ENCODE measurements around the gene OR1D2.
"Not testable (repeated sequence)": the region's sequence is repeated elsewhere in the genome, so short reads cannot be mapped to it uniquely, and the experiment has no call there.

OR1D2 gene, protein sequence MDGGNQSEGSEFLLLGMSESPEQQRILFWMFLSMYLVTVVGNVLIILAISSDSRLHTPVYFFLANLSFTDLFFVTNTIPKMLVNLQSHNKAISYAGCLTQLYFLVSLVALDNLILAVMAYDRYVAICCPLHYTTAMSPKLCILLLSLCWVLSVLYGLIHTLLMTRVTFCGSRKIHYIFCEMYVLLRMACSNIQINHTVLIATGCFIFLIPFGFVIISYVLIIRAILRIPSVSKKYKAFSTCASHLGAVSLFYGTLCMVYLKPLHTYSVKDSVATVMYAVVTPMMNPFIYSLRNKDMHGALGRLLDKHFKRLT

DNA sequence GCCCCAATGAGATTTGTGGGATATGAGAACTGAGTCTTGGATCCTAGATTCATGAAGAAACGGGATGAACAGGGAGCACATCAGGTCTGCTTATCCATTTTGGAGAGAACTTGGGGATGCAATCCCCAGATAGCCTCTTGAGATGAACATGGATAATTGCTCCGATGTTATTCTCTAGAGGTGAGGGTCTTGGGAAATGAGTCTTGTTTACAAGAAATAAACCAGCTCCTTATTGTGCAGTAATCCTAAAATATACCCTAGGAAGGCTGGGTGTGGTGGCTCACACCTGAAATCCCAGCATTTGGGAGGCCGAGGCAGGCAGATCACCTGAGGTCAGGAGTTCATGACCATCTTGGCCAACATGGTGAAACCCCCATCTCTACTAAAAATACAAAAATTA, at the start of gene OR1D2:
Gene OR1D2 (minus strand): TSS at position 101 of the 400 bp plus-strand sequence. CDS start 11,426 bp downstream, outside the sequence.
- no peak for DNase-seq

DNA sequence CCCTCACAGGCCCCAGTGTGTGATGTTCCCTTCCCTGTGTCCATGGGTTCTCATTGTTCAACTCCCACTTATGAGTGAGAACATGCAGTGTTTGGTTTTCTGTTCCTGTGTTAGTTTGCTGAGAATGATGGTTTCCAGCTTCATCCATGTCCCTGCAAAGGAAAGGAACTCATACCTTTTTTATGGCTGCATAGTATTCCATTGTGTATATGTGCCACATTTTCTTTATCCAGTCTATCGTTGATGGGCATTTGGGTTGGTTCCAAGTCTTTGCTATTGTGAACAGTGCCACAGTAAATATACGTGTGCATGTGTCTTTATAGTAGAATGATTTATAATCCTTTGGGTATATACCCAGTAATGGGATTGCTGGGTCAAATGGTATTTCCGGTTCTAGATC, 33.3 kb upstream of the OR1D2 start:
- DNase-seq, result not testable (repeated sequence)

DNA sequence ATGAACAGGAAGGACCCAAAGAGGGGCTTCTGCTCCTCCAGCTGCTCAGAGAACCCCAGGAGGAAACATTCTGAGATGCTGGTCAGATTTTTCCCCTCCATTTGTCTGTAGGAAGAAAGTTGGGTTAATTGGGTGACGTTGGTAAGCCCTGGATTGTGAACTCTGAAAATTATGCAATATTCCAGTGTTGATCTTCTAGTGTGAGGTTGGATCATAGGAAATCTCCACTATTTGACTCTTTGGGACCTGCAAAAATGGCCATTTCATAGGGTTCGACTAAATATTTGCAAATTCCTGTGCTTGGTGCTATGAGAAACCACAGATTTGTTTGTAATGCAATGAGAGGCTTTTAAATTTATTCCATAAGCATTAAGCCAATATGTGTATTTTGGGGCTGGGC, 23.2 kb upstream of the OR1D2 start, which contains the start of gene OR1G1:
Gene OR1G1 (minus strand): TSS at position 101 of the 400 bp plus-strand sequence. CDS start 0 bp downstream, at position 101.
- no peak for DNase-seq

DNA sequence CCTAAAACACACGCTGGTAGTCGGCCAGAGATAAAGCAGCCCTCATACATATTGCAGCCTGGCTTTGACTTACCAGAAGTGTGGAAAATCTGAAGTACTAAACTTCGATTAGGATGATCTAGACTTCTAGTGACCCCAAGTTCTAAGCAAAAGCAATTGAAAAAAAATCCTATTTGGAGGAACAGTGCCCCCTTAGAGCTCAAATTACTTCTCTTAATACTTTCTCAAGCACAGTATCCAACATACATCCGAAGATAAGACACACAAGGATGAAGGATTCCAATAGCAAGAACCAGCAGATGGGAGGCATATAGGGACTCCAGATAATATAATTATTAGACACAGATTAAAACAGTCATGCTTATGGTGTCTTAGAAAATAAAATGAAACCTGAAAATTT, 30.4 kb downstream of the OR1D2 start:
- not testable (repeated sequence) for DNase-seq

DNA sequence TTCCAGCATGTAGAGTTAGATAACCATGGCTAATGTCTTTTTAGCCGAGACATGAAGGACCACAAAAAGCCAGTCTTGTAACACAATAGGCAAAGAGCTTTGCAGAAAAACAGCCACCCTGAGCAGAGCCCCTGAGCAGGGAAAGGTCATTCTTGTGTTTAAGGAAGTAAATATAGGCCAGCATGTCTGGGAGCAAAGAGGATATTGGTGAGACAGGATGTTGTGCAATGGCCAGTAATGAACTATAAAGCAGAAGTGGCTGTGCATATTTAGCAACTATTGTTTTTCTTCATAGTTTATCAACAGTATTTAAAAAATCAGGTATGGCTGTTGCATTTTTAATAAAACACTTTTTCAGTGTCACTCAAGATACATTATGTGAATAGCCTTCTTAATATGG, 39.0 kb downstream of the OR1D2 start:
- DNase-seq, result not testable (repeated sequence)

DNA sequence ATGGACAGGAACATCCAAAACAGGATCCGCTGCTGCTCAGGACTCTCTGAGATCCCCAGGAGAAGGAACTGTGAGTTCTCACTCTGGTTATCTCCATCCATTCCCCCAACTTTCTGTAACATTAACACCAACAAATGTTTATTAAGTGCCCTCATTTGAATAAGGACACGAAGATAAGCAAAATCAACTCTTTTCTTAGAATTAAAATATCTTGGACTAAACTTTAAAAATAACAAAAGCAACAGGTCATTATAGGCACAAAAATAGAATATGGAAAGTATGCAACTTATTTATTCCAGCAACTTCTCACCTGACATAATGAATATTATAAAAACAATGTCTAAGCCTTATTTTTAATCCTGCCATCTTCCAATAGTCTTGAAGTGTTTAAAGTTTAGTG, 40.7 kb downstream of the OR1D2 start, which contains the start of gene OR1D5:
Gene OR1D5 (minus strand): TSS at position 101 of the 400 bp plus-strand sequence. CDS start 0 bp downstream, at position 101.
- not testable (repeated sequence) for DNase-seq

DNA sequence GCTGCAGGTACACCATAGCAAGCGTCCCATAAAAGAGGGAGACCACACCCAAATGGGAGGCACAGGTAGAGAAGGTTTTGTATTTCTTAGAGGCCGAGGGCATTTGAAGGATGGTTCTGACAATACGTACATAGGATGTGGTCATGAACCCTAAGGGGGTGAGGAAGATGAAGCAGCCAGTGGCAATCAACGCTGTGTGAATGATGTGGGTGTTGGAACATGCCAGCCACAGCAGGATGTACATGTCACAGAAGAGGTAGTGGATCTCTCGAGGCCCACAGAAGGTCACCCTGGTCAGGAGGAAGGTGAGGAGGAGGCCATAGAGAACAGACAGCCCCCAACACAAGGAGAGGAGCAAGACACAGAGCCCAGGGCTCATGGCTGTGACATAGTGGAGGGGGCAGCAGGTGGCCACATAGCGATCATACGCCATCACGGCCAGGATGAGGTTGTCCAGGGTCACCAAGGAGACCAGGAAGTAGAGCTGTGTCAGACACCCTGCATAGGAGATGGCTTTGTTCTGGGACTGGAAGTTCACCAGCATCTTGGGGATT, 41.3 kb downstream of the OR1D2 start:
- DNase-seq, result not testable (repeated sequence)

DNA sequence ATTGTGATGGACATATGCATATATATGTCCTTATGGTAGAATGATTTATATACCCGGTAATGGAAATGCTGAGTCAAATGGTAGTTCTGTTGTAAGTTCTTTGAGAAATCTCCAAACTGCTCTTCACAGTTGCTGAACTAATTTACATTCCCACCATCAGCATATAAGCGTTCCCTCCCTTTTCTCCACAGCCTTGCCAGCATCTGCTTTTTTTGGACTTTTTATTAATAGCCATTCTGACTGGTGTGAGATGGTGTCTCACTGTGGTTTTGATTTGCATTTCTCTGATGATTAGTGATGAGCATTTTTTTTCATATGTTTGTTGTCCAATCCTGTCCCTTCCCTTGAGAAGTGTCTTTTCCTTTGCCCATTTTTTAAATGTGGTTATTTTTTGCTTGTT, 49.4 kb downstream of the OR1D2 start:
- not testable (repeated sequence) for DNase-seq

DNA sequence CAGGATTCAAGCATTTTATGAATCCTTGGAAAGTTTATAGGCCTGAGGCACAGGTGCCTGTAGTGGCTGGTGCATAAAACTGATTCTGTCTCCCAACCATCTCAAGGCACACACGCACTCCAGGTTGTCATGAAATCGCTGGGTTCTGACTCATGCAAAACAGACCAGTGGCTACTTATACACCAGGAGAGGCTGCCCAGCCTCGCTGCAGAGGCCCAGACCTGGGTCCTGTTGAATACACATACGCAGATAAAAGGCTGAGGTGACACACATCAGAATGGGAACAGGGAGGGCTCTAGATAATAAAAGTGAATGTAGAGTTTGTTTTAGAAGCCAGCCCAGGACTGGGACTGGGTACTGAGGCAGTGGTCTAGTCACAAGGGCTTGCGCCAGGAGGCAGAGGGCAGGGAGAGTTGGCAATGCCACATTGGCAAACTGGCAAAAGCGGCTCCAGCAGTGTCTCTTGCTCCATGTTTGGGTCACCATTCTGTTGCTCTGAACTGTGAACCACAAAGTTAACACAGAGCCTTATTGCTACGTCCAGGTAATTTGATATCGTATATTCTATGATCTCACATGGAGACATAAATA, 54.4 kb downstream of the OR1D2 start:
- DNase-seq, result no peak

DNA sequence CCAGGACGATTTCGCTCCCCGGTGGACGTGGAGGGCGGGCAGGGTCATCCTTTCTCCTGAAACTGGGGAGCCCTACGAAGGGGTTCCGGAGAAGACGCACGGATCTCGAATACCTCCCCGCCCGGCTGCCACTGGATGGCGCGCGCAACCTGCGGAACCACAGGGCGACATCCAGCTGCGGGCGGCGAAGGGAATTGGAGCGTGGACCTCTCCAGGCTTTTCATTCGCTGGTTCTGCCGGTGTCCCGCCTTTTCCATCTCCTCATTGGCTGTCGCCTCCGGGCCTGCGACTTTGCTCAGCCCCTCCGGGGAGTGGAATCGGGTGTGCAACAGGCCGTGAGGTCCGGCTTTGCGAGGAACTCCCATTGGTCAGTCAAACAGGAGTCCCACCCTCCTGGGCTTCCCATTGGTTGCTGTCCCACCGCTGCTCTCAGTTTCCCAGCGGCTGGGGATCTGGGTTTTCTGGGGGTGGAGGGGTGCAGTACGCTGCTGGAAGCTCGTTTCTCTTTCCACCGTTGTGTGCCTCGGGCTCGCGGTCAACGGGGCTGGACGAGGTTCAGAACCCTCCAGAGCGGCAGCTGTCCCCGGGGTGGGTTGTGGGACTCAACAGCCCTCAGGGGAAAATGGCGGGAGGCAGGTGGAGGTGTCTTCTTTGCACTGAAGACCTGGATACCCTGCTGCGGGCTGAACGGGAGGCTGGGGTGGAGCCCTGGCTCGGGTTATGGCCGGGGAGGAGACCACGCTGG, 55.3 kb downstream of the OR1D2 start:
- DNase-seq, result peak; percentile 89

DNA sequence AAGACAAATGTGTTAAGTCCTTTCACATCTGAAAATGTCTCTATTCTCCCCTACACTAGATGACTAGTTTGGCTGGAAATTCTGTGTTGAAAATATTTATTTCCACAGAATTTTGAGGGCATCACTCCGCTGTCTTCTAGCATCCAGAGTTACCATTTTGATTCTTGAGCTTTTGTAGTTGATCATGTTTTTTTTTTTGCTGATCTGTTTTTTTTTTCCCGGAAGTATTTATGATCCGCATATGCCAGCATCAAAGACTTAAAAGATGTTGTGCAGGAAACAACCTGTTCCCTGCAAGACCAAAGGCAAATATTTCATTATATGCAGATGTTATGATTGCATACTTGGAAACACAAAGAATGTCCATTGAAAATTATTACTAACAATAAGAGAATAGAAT, 57.5 kb downstream of the OR1D2 start:
- DNase-seq, result no peak

DNA sequence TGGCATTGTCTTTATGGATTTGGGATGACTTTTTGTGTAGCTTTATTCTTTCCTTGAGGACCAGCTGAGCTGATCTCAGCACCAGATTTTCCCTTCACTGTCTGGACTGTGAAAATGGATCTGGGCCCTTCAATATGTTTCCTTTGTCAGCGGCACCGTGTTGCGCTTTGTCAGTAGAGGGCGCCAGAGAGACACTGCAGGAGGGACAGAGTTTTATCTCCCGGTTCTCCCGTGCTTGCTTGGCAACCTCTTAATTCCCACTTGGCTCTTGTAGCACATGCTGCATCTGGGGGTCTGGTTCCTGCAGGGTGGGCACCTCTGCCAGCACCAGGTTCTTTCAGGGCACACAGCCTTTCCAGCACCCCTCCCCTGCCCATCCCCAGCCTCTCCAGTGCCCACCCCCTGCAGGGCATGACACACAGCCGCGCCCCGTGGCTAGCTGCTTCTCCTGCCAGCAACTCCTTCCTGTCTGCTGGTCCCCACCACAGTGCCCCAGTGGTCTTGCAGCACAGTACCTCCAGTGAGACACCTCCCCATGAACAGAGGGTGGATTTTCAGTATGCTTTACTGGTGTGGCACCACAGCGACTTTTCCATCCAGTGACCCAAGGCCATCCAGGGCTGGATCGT, 60.4 kb downstream of the OR1D2 start:
- DNase-seq, result no peak

DNA sequence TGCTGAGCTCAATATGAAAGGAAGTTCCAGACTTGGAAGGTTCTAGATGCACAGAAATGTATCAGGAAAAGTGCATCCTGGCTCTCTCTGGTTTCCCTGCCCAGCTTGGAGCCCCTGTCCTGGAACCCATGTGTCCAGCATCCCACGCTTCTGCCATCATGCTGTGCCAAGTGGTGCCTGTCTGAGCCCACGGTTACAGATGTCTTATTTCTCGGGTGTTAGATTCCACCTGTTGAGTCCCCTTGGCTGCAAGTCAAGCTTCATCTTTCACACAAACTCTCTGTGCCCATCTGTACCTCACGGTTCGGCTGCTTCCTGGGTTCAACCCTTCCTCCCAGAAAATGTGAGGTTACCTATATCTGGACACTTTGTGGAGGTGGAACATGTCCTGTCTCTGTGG, 63.3 kb downstream of the OR1D2 start:
- DNase-seq, result no peak

DNA sequence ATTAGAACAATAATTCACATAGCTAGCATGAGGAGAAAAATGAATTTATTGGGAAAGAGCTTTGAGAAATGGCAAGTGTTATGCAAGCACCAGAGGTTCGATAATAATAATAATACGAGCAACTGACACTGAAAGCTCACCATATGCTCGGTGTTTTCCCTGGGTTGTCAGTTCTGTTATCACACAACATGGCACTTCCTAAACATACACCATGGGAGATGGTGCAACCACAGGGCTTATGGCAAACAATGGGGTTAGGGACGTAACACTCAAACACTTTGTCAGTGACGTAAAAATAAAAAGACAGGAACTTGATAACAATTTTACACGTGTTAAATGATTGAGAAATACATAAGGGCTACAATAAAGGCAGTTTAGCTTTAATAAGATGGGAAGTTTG, 64.5 kb downstream of the OR1D2 start:
- DNase-seq, result no peak

DNA sequence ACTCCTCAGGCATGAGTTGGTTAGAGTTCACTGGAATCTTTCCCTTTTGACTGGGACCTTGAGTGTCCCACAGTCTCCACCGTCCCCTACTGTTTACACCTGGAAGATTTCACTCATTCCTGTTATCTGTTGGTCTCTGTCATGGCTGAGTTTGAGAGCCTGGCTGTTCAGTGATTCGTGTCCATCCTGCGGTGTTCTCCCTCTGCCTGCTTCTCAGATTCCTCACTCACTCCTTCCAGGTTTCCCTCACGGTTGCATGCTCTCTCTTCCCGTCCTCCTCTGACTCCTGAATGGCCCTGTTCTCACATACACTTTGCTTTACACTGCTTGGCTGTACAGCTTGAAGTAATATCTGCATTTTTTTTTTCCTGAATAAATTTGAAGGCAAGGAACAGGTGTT, 65.3 kb downstream of the OR1D2 start:
- DNase-seq, result no peak
